GM12874 (cell line): ENCODE measurements around the gene GNAO1.

Experiments
- CTCF ChIP-seq: IDR thresholded peaks from 2 replicates; pipeline ENCODE4 v1.5.1; 2011; ENCODE audit warnings: low read depth, mild to moderate bottlenecking, control low read depth, low read length, moderate library complexity; ENCODE audit not compliant: insufficient read depth

GNAO1 gene

DNA sequence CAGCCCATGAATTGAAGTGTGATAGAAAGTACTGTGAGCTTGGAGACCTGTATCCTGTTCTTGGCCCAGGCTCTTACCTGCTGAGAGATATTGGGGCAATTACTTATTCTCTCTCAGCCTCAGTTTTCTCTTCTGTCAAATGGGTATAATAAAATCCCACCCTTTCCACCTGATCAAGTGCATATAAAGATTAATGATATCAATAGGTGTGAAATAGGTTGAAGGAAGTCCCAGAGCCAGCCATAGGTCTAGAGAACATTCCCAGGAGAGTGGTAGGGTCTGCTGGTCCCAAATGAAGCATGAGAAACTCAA, 81.2 kb downstream of the GNAO1 start:
- TF ChIP-seq CTCF, result no peak

GRCh38 chr16:56273615-56274014, 82.3 kb downstream of the GNAO1 start:
- no peak for TF ChIP-seq CTCF

GRCh38 chr16:56274369-56274768, 83.1 kb downstream of the GNAO1 start:
- TF ChIP-seq CTCF, result no peak

GRCh38 chr16:56275076-56275475, 83.8 kb downstream of the GNAO1 start:
- no peak for TF ChIP-seq CTCF

DNA sequence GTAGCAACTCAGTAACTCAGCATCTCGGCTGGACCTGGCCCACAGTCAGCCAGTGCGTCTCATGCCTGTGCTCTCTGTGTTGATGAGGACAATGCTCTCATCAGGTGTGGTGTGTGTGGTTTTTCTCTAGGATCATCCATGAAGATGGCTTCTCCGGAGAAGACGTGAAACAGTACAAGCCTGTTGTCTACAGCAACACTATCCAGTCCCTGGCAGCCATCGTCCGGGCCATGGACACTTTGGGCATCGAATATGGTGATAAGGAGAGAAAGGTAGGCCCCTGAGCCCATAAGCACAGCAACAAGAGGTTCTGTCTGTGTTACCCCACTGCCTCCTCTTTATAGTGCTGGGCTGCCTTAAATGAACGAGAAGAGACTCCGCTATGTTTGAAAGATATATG, 84.5 kb downstream of the GNAO1 start:
- TF ChIP-seq CTCF, result no peak

- 0 out of 2 replicates have a peak, but pooled peaks have one; percentile 7 for TF ChIP-seq CTCF
Measured at GRCh38 chr16:56277075-56277474, 85.8 kb downstream of the GNAO1 start.

GRCh38 chr16:56278196-56278855, 87.0 kb downstream of the GNAO1 start:
- no peak for TF ChIP-seq CTCF
